Endodermal cell (in vitro differentiated cells): Measurements from ENCODE around the gene SYNE2. TPM values are rescaled to one million over a fixed set of nuclear protein-coding genes. Genes with fewer than 3 reads are reported as not detected.

Experiments
- DNase-seq: peaks from one replicate; pipeline ENCODE4 v3.0.0-alpha.2; 2017
- H3K27ac ChIP-seq: 2 replicates; pipeline ENCODE4 v1.5.1; 2013; ENCODE audit warnings: mild to moderate bottlenecking, low read depth, low read length, moderate library complexity
- H3K27me3 ChIP-seq: 2 replicates; pipeline ENCODE4 v1.6.1; 2013; ENCODE audit warnings: mild to moderate bottlenecking, low read length, moderate library complexity; ENCODE audit not compliant: insufficient read depth, control insufficient read depth, poor library complexity, severe bottlenecking
- H3K36me3 ChIP-seq: 2 replicates; pipeline ENCODE4 v1.7.0; 2013; ENCODE audit warnings: mild to moderate bottlenecking, low read length, moderate library complexity; ENCODE audit not compliant: control insufficient read depth, insufficient read depth
- H3K4me1 ChIP-seq: one replicate; pipeline ENCODE4 v1.7.0; 2013; ENCODE audit warnings: low read length; ENCODE audit not compliant: control insufficient read depth, insufficient read depth
- H3K4me3 ChIP-seq: 2 replicates; pipeline ENCODE4 v1.5.1; 2013; ENCODE audit warnings: mild to moderate bottlenecking, low read length, moderate library complexity
- H3K9ac ChIP-seq: 2 replicates; pipeline ENCODE4 v1.6.1; 2013; ENCODE audit warnings: mild to moderate bottlenecking, low read length, moderate library complexity; ENCODE audit not compliant: poor library complexity, severe bottlenecking; ENCODE audit errors: extremely low read depth
- H3K9me3 ChIP-seq: 2 replicates; pipeline ENCODE4 v1.6.1; 2013; ENCODE audit warnings: mild to moderate bottlenecking, low read length, moderate library complexity; ENCODE audit not compliant: control insufficient read depth
- H3K27ac Mint-ChIP-seq: 2 replicates; pipeline ENCODE4 v1.8.0; 2020; ENCODE audit warnings: mixed read lengths
- H3K27me3 Mint-ChIP-seq: 2 replicates; pipeline ENCODE4 v1.8.0; 2021; ENCODE audit warnings: mild to moderate bottlenecking, mixed read lengths; ENCODE audit not compliant: insufficient read depth
- H3K36me3 Mint-ChIP-seq: 2 replicates; pipeline ENCODE4 v1.8.0; 2020; ENCODE audit warnings: low read depth, mixed read lengths
- H3K4me1 Mint-ChIP-seq: 2 replicates; pipeline ENCODE4 v1.8.0; 2020; ENCODE audit warnings: mixed read lengths
- H3K4me3 Mint-ChIP-seq: 2 replicates; pipeline ENCODE4 v1.8.0; 2020; ENCODE audit warnings: mild to moderate bottlenecking, moderate library complexity, mixed read lengths
- H3K9me3 Mint-ChIP-seq: 2 replicates; pipeline ENCODE4 v1.8.0; 2020; ENCODE audit warnings: mild to moderate bottlenecking, mixed read lengths
- CTCF ChIP-seq: fragments of 200-600 bp; sonication (generic); conservative IDR thresholded peaks from 2 replicates; pipeline ENCODE4 v1.5.0; 2021; ENCODE audit warnings: antibody characterized with exemption, mild to moderate bottlenecking
- WGBS, 2 experiments: methylation state at CpG; one replicate each; pipeline versions ENCODE4 v1.1.5 to v1.1.7; 2013; ENCODE audit warnings: missing lambda C conversion rate in 2 of 2, mixed read lengths in 1 of 2; ENCODE audit not compliant: insufficient coverage in 1 of 2, insufficient read length in 1 of 2; 5-methylcytosine and 5-hydroxymethylcytosine counted together
- total RNA-seq, 2 donors: library from RNA; stranded (reverse); fragmentation: NEBNext Ultra II Directional in 1 of 2; extraction: Animal tissue kit (Norgen Biotek cat#: 25700) in 1 of 2; gene quantifications; 2 replicates in 1 of 2; 3 replicates in 1 of 2; pipeline ENCODE4 v1.2.1, GENCODE V29; 2021

Gene SYNE2
- total RNA-seq, 2 donors from 2014 or later = 65.8 to 70.0 TPM

- Histone ChIP-seq H3K27me3 (no peaks in the 10 kb centered on the region), H3K4me3 (no peak overlapping the region), H3K9ac (no peak overlapping the region), H3K9me3 (no peaks in the 10 kb centered on the region), H3K4me1 (no peaks in the 10 kb centered on the region), H3K36me3 (peaks cover 32% of the 10 kb centered on the region), H3K27ac (no peak overlapping the region)
- DNase-seq = no peak
- H3K9me3 Mint-ChIP-seq = no peaks in the 10 kb centered on the region
- WGBS, 2 experiments = 80 to 92% methylated on average over 2 to 4 of the region's 4 CpGs
- H3K4me3 Mint-ChIP-seq = no peak overlapping the region
- H3K27ac Mint-ChIP-seq = no peak overlapping the region
- no peaks in the 10 kb centered on the region for H3K27me3 Mint-ChIP-seq
- TF ChIP-seq CTCF = no peak
- peaks cover 19% of the 10 kb centered on the region for H3K36me3 Mint-ChIP-seq
- H3K4me1 Mint-ChIP-seq = peaks cover 6% of the 10 kb centered on the region
These were observed 98.2 kb downstream of the SYNE2 start for GRCh38 chr14:63951021-63951420.

DNA sequence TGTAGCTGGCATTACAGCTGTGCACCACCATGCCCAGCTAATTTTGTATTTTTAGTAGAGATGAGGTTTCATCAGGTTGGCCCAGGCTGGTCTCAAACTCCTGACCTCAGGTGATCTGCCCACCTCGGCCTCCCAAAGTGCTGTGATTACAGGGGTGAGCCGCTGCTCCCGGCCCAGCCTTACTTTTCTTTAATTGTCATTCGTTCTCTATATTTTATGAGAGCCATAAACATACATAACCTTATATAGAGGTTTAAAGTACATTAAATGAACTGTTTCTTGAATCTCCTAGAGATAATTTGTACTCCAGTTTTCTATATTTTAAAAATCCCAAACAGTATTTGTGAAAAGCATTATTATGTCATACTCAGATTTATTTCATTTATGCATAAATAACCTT lies 98.6 kb downstream of the SYNE2 start:
- no peak overlapping the region for H3K9ac ChIP-seq
- Mint-ChIP-seq H3K4me3 (no peak overlapping the region), H3K4me1 (peaks cover 6% of the 10 kb centered on the region), H3K36me3 (peaks cover 20% of the 10 kb centered on the region), H3K9me3 (no peaks in the 10 kb centered on the region), H3K27ac (no peak overlapping the region), H3K27me3 (no peaks in the 10 kb centered on the region)
- no peak overlapping the region for H3K27ac ChIP-seq
- WGBS, 2 experiments = 50 to 70% methylated on average over 1 to 4 of the region's 4 CpGs
- no peaks in the 10 kb centered on the region for H3K27me3 ChIP-seq
- H3K4me1 ChIP-seq = no peaks in the 10 kb centered on the region
- DNase-seq = no peak
- H3K36me3 ChIP-seq = peaks cover 34% of the 10 kb centered on the region
- H3K9me3 ChIP-seq = no peaks in the 10 kb centered on the region
- TF ChIP-seq CTCF = no peak
- H3K4me3 ChIP-seq = no peak overlapping the region

DNA sequence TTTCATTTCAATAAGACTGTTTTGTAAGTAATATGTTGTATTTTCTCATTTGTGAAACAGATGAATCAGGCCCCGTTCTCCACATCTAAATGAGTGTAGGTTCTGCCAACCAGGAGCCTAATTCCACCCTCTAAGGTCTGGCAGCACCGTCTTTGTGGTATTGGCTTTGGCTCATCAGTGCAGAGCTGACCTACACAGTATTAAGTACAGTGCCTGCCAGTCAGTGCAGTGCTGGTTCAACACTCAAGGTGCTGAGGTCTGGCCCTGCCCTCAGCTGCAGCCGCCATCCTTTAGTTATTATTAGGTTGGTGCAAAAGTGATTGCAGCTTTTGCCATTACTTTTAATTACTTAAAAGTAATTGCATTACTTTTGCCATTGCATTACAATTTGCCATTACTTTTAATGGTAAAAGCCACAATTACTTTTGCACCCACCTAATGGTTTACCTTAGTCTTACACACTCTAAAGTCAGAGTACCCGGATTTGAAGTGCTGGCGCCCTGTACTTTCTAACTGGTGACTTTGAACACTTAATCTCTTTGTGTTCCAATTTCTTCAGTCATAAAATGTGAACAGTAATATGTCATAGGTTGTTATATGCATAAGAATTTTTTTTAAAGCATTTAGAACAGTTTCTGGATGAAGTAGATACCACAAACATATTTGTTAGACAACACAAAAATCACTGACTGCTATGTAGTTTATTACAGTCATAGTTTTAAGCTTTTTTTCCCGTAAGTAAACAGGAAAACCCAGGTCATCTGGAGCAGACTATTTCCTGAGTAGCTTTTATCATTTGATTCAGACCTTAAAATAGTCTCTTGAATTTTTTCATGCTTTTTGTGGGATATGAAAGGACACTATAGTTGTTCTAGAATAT lies 99.5 kb downstream of the SYNE2 start:
- no peak overlapping the region for H3K27ac ChIP-seq

More for the DNA sequence above, 99.5 kb downstream of the SYNE2 start:
- Histone ChIP-seq H3K9ac (no peak overlapping the region), H3K27me3 (no peaks in the 10 kb centered on the region), H3K9me3 (no peaks in the 10 kb centered on the region), H3K4me1 (no peaks in the 10 kb centered on the region), H3K36me3 (peaks cover 34% of the 10 kb centered on the region), H3K4me3 (no peak overlapping the region)
- TF ChIP-seq CTCF = no peak
- no peaks in the 10 kb centered on the region for H3K27me3 Mint-ChIP-seq
- H3K4me1 Mint-ChIP-seq = peaks cover 6% of the 10 kb centered on the region
- H3K27ac Mint-ChIP-seq = no peak overlapping the region
- peaks cover 20% of the 10 kb centered on the region for H3K36me3 Mint-ChIP-seq
- H3K9me3 Mint-ChIP-seq = no peaks in the 10 kb centered on the region
- whole genome bisulfite sequencing, 2 experiments = 95 to 100% methylated on average over 4 to 6 of the region's 6 CpGs
- DNase-seq = no peak
- no peak overlapping the region for H3K4me3 Mint-ChIP-seq
